PC-3 (cell line): Measurements from ENCODE around the gene GSPT1. TPM values are rescaled to one million over a fixed set of nuclear protein-coding genes. Genes with fewer than 3 reads are reported as not detected.

Experiments
- ATAC-seq: fragments of 200-7000 bp; cut with Tn5 transposase; 2 replicates; pipeline ENCODE4 v1.9.1; 2020; ENCODE audit warnings: mild to moderate bottlenecking, moderate library complexity
- BruUV-seq: library from RNA; stranded (reverse); fragments of 400-500 nt; replicated peaks from 2 replicates; lab custom pipeline; 2021; lab: Mats Ljungman, UMichigan
- CTCF ChIA-PET: fragments of 300-600 bp; sonication (Branson Sonifier 250); formaldehyde crosslinking; loops from one replicate; lab custom pipeline; 2022; ENCODE audit warnings: antibody characterized with exemption; lab: Charles Lee
- POLR2A ChIA-PET: fragments of 300-600 bp; sonication (Branson Sonifier 250); formaldehyde crosslinking; loops from one replicate; lab custom pipeline; 2022; ENCODE audit warnings: antibody characterized with exemption; ENCODE audit not compliant: unreplicated experiment; lab: Charles Lee
- DNase-seq: peaks from one replicate; pipeline ENCODE4 v3.0.0-alpha.2; 2015
- H2AFZ ChIP-seq: fragments of 300-600 bp; sonication (generic); 2 replicates; pipeline ENCODE4 v1.6.0; 2016; ENCODE audit warnings: antibody characterized with exemption, low read length
- H3F3A ChIP-seq: fragments of 300-600 bp; sonication (generic); one replicate; pipeline ENCODE4 v1.6.0; 2017; ENCODE audit warnings: antibody characterized with exemption, low read length, control low read depth, mild to moderate bottlenecking; ENCODE audit not compliant: unreplicated experiment
- H3K27ac ChIP-seq: fragments of 300-600 bp; sonication (generic); 2 replicates; pipeline ENCODE4 v1.5.1; 2016; ENCODE audit warnings: mild to moderate bottlenecking, low read length
- H3K27me3 ChIP-seq: fragments of 300-600 bp; sonication (generic); 2 replicates; pipeline ENCODE4 v1.6.1; 2016; ENCODE audit warnings: low read length, mixed read lengths
- H3K36me3 ChIP-seq: fragments of 300-600 bp; sonication (generic); 2 replicates; pipeline ENCODE4 v1.6.1; 2016; ENCODE audit warnings: low read depth, mixed run types, low read length, mixed read lengths
- H3K4me1 ChIP-seq: fragments of 300-600 bp; sonication (generic); 2 replicates; pipeline ENCODE4 v1.5.1; 2016; ENCODE audit warnings: low read length; ENCODE audit not compliant: insufficient read depth
- H3K4me2 ChIP-seq: fragments of 300-600 bp; sonication (generic); 2 replicates; pipeline ENCODE4 v1.6.0; 2016; ENCODE audit warnings: low read length
- H3K4me3 ChIP-seq: fragments of 300-600 bp; sonication (generic); 2 replicates; pipeline ENCODE4 v1.5.1; 2016; ENCODE audit warnings: mild to moderate bottlenecking, low read length, mixed read lengths
- H3K79me2 ChIP-seq: fragments of 300-600 bp; sonication (generic); 2 replicates; pipeline ENCODE4 v1.6.1; 2017; ENCODE audit warnings: low read length, mixed read lengths
- H3K9ac ChIP-seq: fragments of 300-600 bp; sonication (generic); 2 replicates; pipeline ENCODE4 v1.6.0; 2016; ENCODE audit warnings: mild to moderate bottlenecking, low read length
- H3K9me2 ChIP-seq: fragments of 300-600 bp; sonication (generic); replicated peaks from 2 replicates; pipeline ENCODE4 v1.6.1; 2016; ENCODE audit warnings: mixed run types, low read length, mixed read lengths
- H3K9me3 ChIP-seq: fragments of 300-600 bp; sonication (generic); 2 replicates; pipeline ENCODE4 v1.6.1; 2016; ENCODE audit warnings: low read length, mixed read lengths
- H4K20me1 ChIP-seq: fragments of 300-600 bp; sonication (generic); 2 replicates; pipeline ENCODE4 v1.6.1; 2016; ENCODE audit warnings: low read length, mixed read lengths
- EZH2 ChIP-seq: fragments of 300-600 bp; sonication (generic); IDR thresholded peaks from one replicate; pipeline ENCODE4 v1.6.1; 2017; ENCODE audit warnings: antibody characterized with exemption, mild to moderate bottlenecking, low read length; ENCODE audit not compliant: unreplicated experiment
- EZH2phosphoT487 ChIP-seq: fragments of 300-600 bp; sonication (generic); IDR thresholded peaks from 2 replicates; pipeline ENCODE4 v1.6.1; 2018; ENCODE audit warnings: mild to moderate bottlenecking, antibody characterized with exemption, low read length, borderline replicate concordance
- intact Hi-C: fragments of 100-400 bp; cut with micrococcal nuclease; formaldehyde crosslinking; loops from 2 replicates; pipeline ENCODE4 v1.9.0; 2023
- total RNA-seq: library from RNA; depleted of rRNA; stranded (reverse); fragments of >200 nt; gene quantifications from 2 replicates; pipeline ENCODE4 v1.2.3, GENCODE V29; 2014
- TF ChIP-seq, protein P1 (sequence below): fragments of 300-600 bp; sonication (generic); conservative IDR thresholded peaks from 2 replicates; pipeline ENCODE4 v1.5.1; 2017; ENCODE audit warnings: antibody characterized with exemption, low read depth, mild to moderate bottlenecking, low read length

The GSPT1 gene
- total RNA-seq, 1 experiment from 2014 or later, result 67.9 TPM

DNA sequence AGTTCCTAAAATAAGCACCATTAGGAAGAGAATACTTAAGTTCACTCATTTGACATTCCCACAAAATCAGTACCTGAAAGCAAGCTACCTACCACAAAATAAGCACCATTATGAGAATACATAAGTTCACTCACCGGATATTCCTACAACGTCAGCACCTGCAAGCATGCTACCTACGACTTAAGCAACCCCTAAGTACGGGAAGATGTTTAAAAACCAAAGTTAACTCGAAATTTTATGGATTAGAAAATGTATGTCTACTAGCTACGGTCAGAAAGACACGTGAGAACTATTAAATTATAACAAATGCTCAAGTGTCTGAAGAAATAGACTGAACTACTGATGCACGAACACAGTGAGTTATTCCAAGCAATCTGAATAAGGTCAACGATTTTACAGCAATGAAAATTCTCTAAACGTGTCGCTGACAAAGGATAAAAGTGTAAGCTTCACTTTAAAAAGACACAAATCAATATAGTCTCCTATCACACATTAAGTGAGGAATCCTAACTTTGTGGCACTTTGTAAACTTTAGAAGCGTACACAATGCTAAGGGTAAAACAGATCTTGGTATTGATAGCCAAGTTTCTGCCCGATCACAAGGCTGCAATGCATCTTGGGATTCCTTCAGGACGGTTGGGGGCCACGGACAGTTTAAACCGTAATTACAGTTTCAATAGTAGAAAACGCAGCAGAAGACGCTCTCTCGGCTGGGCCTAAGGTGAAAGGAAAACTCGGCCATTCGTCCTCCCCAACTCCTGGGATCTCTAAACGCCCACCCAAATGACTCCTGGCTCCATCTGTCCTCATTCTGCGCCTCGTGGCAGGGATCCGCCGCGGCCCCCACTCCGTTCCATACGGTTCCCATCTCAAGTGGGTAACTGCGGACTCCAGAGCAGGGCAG, 1.3 kb downstream of the GSPT1 start:
- Histone ChIP-seq H3K27ac (peak overlapping the region; percentile 4), H3K36me3 (no peaks in the 10 kb centered on the region), H3K79me2 (peaks cover 63% of the 10 kb centered on the region), H3K27me3 (no peaks in the 10 kb centered on the region), H3K4me3 (peak overlapping the region; percentile 79), H3K9ac (peak overlapping the region; percentile 94), H3K4me2 (peak overlapping the region; percentile 95), H4K20me1 (peaks cover 43% of the 10 kb centered on the region), H2AFZ (no peak overlapping the region), H3K9me2 (no peaks in the 10 kb centered on the region), H3K9me3 (no peaks in the 10 kb centered on the region), H3F3A (peaks cover 3% of the 10 kb centered on the region), H3K4me1 (peaks cover 23% of the 10 kb centered on the region)
- DNase-seq (peak; percentile 23), ATAC-seq (no peak)
- ChIA-PET CTCF (no interaction called here), POLR2A (no interaction called here)
- TF ChIP-seq EZH2phosphoT487, result no peak
- no peak for TF ChIP-seq EZH2
- TF ChIP-seq, protein P1, sequence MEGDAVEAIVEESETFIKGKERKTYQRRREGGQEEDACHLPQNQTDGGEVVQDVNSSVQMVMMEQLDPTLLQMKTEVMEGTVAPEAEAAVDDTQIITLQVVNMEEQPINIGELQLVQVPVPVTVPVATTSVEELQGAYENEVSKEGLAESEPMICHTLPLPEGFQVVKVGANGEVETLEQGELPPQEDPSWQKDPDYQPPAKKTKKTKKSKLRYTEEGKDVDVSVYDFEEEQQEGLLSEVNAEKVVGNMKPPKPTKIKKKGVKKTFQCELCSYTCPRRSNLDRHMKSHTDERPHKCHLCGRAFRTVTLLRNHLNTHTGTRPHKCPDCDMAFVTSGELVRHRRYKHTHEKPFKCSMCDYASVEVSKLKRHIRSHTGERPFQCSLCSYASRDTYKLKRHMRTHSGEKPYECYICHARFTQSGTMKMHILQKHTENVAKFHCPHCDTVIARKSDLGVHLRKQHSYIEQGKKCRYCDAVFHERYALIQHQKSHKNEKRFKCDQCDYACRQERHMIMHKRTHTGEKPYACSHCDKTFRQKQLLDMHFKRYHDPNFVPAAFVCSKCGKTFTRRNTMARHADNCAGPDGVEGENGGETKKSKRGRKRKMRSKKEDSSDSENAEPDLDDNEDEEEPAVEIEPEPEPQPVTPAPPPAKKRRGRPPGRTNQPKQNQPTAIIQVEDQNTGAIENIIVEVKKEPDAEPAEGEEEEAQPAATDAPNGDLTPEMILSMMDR, result no peak
- intact Hi-C loops, result loop anchor here (10.0 kb wide), 1 partner anchor 60 kb away; the partner anchor contains the start of gene RSL1D1
- BruUV-seq, result TSS peak; percentile 37

DNA sequence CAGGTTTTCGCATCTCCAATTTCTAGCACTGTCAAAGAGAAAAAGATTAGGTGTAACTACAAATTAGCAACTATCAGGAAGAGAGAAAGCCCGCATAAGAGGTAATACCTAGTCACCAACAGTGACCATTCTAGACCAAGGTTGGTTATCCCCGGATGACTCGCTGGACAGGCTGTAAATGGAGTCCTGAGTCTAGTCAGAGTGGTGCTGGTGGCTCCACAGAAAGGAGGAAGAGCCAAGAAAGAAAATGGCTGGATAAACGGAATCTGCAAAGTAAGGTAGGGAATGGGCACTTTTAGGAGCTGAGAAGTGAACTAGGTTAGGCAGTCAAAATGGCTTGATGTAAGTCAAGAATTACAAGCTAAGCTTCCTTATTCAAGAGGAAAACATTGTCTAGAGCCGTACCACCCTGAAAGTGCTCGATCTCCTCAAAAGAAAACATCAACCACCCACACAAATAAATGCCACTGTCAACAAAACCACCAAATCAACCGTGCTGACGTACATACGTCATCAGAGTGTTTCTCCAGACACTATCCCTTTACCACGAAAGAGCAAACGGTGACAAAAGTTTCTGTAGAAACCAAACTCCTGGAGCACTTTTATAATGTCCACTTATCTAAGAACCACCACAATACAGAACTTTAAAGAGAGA, 2.2 kb downstream of the GSPT1 start:
- DNase-seq (peak; percentile 39), ATAC-seq (no peak)
- H2AFZ ChIP-seq, result no peak overlapping the region
- TF ChIP-seq, protein P1, result no peak
- TF ChIP-seq EZH2 (no peak), EZH2phosphoT487 (no peak)
- peak overlapping the region; percentile 95 for H3K4me2 ChIP-seq
- peaks cover 23% of the 10 kb centered on the region for H3K4me1 ChIP-seq
- peaks cover 3% of the 10 kb centered on the region; the same call in 1 of the 2 replicates for H3K36me3 ChIP-seq
- peak overlapping the region; percentile 79 for H3K4me3 ChIP-seq
- no peaks in the 10 kb centered on the region for H3K27me3 ChIP-seq
- H3K9me2 ChIP-seq, result no peaks in the 10 kb centered on the region
- peak overlapping the region; percentile 94 for H3K9ac ChIP-seq
- peaks cover 72% of the 10 kb centered on the region for H3K79me2 ChIP-seq
- BruUV-seq, result no TSS peak
- ChIA-PET POLR2A (no interaction called here), CTCF (no interaction called here)
- peaks cover 3% of the 10 kb centered on the region for H3F3A ChIP-seq
- H3K27ac ChIP-seq, result no peak overlapping the region
- no peaks in the 10 kb centered on the region for H3K9me3 ChIP-seq
- peaks cover 48% of the 10 kb centered on the region for H4K20me1 ChIP-seq
- intact Hi-C loops, result loop anchor here (10.0 kb wide), 1 partner anchor 59 kb away; the partner anchor contains the start of gene RSL1D1
